DND-41 (cell line): Measurements from ENCODE around the gene RBFOX1.

ENCODE experiments used
- ATAC-seq: fragments of 200-7000 bp; cut with Tn5 transposase; 3 replicates; pipeline ENCODE4 v1.9.1; 2021; ENCODE audit warnings: low read depth; ENCODE audit not compliant: insufficient read depth
- DNase-seq: peaks from one replicate; pipeline ENCODE4 v3.0.0-alpha.2; 2020
- H2AFZ ChIP-seq: 2 replicates; pipeline ENCODE4 v1.6.0; 2012; ENCODE audit warnings: low read depth, low read length
- H3K27ac ChIP-seq: 2 replicates; pipeline ENCODE4 v1.5.1; 2012; ENCODE audit warnings: low read length, inconsistent platforms
- H3K27me3 ChIP-seq: fragments of 200-600 bp; sonication (generic); 2 replicates; pipeline ENCODE4 v1.6.0; 2012; ENCODE audit warnings: low read length, mild to moderate bottlenecking, inconsistent platforms; ENCODE audit not compliant: insufficient read depth, poor library complexity
- H3K36me3 ChIP-seq: 2 replicates; pipeline ENCODE4 v1.5.1; 2012; ENCODE audit warnings: low read length, inconsistent platforms; ENCODE audit not compliant: insufficient read depth
- H3K4me1 ChIP-seq: 2 replicates; pipeline ENCODE4 v1.5.1; 2012; ENCODE audit warnings: mild to moderate bottlenecking, low read length; ENCODE audit not compliant: insufficient read depth
- H3K4me2 ChIP-seq: 2 replicates; pipeline ENCODE4 v1.6.0; 2012; ENCODE audit warnings: mild to moderate bottlenecking, moderate library complexity, low read length, inconsistent platforms; ENCODE audit not compliant: insufficient read depth
- H3K4me3 ChIP-seq, 2 experiments: fragments of 200-600 bp in 1 of 2; shearing (Covaris generic) in 1 of 2; 2 replicates each; pipeline ENCODE4 v1.5.1; 2012 to 2016; ENCODE audit warnings: inconsistent platforms in 2 of 2, low read length in 2 of 2, mild to moderate bottlenecking in 2 of 2, low read depth in 1 of 2, moderate library complexity in 1 of 2
- H3K79me2 ChIP-seq: 2 replicates; pipeline ENCODE4 v1.6.0; 2012; ENCODE audit warnings: low read length, inconsistent platforms; ENCODE audit not compliant: insufficient read depth
- H3K9ac ChIP-seq: 2 replicates; pipeline ENCODE4 v1.6.0; 2012; ENCODE audit warnings: low read depth, mild to moderate bottlenecking, inconsistent platforms, low read length, moderate library complexity
- H3K9me3 ChIP-seq: 2 replicates; pipeline ENCODE4 v1.5.1; 2012; ENCODE audit warnings: low read length, moderate library complexity, mild to moderate bottlenecking, inconsistent platforms; ENCODE audit not compliant: insufficient read depth, severe bottlenecking
- H4K20me1 ChIP-seq: 2 replicates; pipeline ENCODE4 v1.6.0; 2012; ENCODE audit warnings: low read length; ENCODE audit not compliant: insufficient read depth
- EZH2 ChIP-seq: IDR thresholded peaks from 3 replicates; pipeline ENCODE4 v1.6.1; 2012; ENCODE audit warnings: borderline replicate concordance, low read depth, mild to moderate bottlenecking, moderate library complexity, low read length, inconsistent platforms; ENCODE audit not compliant: severe bottlenecking
- TF ChIP-seq, protein P1 (sequence below): IDR thresholded peaks from 2 replicates; pipeline ENCODE4 v1.5.1; 2012; ENCODE audit warnings: borderline replicate concordance, low read length, moderate library complexity, mild to moderate bottlenecking; ENCODE audit not compliant: poor library complexity, severe bottlenecking; ENCODE audit errors: extremely low read depth

The RBFOX1 gene

DNA sequence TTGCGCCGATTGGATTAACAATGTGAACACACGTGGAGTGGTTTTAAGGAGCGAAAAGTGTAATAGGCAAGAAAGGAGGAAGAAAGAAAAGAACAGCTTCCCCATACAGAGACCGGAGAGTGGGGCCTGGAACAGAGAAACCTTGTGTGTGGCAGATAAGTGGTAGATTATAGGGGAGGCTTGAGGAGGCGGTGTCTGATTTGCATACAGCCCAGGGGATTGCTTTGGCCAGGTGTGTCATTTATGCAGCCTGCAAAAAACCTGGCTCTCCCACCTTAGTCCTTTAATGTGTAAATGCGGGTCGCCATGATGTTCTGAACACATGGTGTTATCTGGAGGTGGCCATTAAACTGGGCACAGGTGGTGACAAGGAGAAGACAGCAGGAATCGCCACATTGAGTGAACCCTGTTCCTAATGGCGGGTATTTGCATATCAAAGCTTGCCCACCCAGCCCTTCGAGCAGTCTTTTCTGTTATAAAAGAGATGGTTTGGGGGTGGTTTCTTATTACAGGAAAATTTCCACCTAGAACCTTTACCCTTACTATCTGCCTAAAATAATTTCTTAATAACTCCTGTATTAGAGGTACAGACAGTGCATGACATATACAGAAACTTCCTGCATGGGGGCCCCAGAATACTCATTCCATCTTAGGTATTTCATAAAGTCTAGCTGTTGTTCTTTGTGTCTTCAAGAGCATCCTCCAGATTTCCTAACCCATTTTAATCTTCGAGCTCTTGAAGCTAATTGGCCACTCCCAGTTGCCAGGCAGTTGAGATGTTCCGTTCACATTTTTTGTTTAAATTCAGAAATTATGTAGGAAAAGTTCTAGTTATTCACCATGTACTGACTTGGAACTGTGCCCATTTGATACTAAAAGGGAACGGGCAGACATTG is 292.5 kb downstream of the RBFOX1 start:
- TF ChIP-seq EZH2: no peak
- TF ChIP-seq, protein P1, sequence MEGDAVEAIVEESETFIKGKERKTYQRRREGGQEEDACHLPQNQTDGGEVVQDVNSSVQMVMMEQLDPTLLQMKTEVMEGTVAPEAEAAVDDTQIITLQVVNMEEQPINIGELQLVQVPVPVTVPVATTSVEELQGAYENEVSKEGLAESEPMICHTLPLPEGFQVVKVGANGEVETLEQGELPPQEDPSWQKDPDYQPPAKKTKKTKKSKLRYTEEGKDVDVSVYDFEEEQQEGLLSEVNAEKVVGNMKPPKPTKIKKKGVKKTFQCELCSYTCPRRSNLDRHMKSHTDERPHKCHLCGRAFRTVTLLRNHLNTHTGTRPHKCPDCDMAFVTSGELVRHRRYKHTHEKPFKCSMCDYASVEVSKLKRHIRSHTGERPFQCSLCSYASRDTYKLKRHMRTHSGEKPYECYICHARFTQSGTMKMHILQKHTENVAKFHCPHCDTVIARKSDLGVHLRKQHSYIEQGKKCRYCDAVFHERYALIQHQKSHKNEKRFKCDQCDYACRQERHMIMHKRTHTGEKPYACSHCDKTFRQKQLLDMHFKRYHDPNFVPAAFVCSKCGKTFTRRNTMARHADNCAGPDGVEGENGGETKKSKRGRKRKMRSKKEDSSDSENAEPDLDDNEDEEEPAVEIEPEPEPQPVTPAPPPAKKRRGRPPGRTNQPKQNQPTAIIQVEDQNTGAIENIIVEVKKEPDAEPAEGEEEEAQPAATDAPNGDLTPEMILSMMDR: no peak
- Histone ChIP-seq H3K27ac (no peak overlapping the region), H3K9ac (no peak overlapping the region), H3K4me1 (no peaks in the 10 kb centered on the region), H3K27me3 (no peaks in the 10 kb centered on the region), H3K79me2 (no peaks in the 10 kb centered on the region), H3K4me2 (no peak overlapping the region), H2AFZ (no peak overlapping the region), H4K20me1 (no peaks in the 10 kb centered on the region), H3K4me3 (no peak overlapping the region), H3K36me3 (no peaks in the 10 kb centered on the region), H3K9me3 (no peaks in the 10 kb centered on the region)
- no peak for ATAC-seq
- no peak for DNase-seq

DNA sequence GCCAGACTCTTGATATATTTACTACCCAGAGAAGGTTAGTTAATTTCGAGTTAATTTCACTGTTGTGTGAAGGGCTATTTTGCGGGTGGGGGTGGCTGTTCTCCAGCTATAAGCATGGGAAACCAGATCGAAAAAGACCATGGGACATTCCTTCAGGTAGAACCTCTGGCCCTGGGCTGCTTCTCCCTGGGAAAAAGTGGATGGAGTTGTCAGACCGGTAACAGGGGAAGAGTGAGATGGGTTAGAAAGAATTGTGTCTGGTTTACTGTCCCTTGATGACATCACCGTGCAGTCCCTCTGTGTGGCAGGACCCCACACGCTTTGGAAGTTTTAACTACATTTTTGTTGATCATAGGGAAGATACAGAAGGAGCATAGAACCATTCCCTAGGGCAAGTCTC is 296.3 kb downstream of the RBFOX1 start:
- Histone ChIP-seq H3K4me3 (no peak overlapping the region), H3K9me3 (no peaks in the 10 kb centered on the region), H3K27ac (no peak overlapping the region), H3K79me2 (no peaks in the 10 kb centered on the region), H3K36me3 (no peaks in the 10 kb centered on the region), H3K27me3 (no peaks in the 10 kb centered on the region), H4K20me1 (no peaks in the 10 kb centered on the region), H3K4me2 (no peak overlapping the region), H2AFZ (no peak overlapping the region), H3K4me1 (no peaks in the 10 kb centered on the region), H3K9ac (no peak overlapping the region)
- no peak for TF ChIP-seq EZH2
- TF ChIP-seq, protein P1: no peak
- DNase-seq (no peak), ATAC-seq (no peak)

DNA sequence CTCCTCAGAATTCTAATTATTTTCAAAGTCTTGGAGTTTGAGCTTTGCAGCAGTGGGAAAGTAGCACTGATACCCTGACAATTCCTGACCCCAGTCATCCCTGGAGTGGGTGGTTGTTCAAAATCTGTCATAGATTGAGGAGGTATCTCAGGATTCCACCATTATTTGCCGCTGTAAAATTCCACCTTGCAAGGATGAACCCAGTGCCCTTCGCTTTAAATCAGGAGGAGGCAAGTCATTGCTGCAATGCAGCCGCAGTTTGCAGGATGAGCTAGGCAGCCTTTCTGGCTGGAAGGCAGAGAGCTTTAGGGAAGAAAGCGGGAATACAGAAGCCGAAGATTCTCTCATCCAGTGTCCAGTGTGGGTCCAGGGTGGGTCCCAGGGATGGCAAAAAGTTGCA is 296.9 kb downstream of the RBFOX1 start:
- Histone ChIP-seq H2AFZ (no peak overlapping the region), H3K36me3 (no peaks in the 10 kb centered on the region), H3K27ac (no peak overlapping the region), H4K20me1 (no peaks in the 10 kb centered on the region), H3K9me3 (no peaks in the 10 kb centered on the region), H3K79me2 (no peaks in the 10 kb centered on the region), H3K4me2 (no peak overlapping the region), H3K27me3 (no peaks in the 10 kb centered on the region), H3K9ac (no peak overlapping the region), H3K4me1 (no peaks in the 10 kb centered on the region), H3K4me3 (no peak overlapping the region)
- DNase-seq: no peak
- no peak for ATAC-seq
- TF ChIP-seq EZH2: no peak
- TF ChIP-seq, protein P1: no peak
